GM12892 (cell line): ENCODE results near the gene CALCOCO1.

Source experiments
- DNase-seq: peaks from one replicate; pipeline ENCODE4 v3.0.0; 2011; ENCODE audit not compliant: insufficient read length
- FAIRE-seq: peaks from 2 replicates; lab custom pipeline; 2011; peaks lifted over from hg19 to GRCh38; lab: Jason Lieb, UNC
- POLR2A ChIP-seq: IDR thresholded peaks from 2 replicates; pipeline ENCODE4 v1.6.1; 2011; ENCODE audit warnings: low read depth, low read length, control low read depth
- POLR2AphosphoS5 ChIP-seq: IDR thresholded peaks from 2 replicates; pipeline ENCODE4 v1.6.1; 2011; ENCODE audit warnings: low read depth, low read length, control low read depth
- TAF1 ChIP-seq: IDR thresholded peaks from 2 replicates; pipeline ENCODE4 v1.6.1; 2011; ENCODE audit warnings: low read depth, mild to moderate bottlenecking, control low read depth, low read length, borderline replicate concordance

CALCOCO1 gene

DNA sequence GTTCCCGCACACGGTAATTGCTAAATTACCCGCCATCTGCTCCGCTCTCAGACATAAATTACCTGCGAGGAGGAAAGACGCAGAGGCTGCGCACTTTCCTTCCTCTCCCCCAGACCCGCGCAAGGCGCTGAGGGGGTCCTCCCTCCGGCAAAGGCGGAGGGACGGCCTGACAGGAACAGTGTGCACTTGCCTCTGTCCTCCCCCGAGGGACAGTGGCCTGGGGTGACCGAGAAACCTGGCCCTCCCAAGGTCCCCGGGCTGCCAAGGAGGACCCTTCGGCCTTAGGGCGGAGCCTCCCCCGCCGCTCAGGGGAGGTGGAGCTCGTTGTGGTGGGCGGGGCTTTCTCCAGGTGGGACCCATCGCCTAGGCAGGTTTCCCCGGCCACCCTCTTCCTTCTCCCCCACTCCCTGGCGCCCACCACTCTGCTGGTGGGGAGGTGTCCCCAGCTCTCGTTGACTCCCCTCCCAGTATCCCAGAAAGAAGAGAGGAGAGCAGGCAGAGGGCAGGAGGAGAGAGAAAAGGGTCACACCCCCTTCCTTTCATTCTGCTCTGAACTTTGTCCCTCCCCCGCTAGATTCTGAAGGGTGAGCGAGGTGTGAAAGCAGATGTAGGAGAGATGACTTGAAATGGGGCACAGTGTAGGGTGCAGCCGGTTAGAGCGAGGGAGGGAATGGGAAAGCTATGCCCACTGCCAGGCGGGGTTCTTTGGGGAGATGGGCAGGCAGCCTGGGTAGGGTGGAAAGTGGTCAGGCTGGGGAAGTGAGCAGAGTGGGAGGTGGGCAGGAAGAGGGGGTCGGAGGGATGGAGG is 11.4 kb upstream of the CALCOCO1 start:
- FAIRE-seq (no peak), DNase-seq (no peak)
- no peak for TF ChIP-seq POLR2A
- TF ChIP-seq POLR2AphosphoS5: no peak

DNA sequence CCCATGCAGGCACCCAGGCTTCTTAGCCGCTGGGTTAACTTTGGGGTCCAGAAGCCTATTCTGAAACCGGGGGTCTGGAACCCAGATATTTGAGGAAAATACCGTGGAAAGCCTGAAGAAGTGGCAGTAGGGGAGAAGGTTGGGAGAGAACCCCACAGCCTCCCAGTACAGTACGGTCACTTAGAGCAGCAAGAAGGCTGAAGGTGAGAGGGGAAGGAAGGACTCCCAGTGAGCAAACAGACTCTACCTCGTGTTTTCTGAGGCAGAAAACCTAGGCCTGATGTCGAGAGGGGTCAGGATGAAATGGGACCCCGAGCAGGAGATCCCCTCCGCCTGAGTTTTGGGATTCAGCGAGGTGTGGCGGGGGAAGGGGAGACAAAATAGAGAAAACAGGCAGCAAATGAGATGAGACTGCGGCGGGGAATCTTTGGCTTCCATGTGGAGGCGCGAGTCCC is 10.7 kb upstream of the CALCOCO1 start:
- TF ChIP-seq TAF1: no peak
- TF ChIP-seq POLR2A: no peak
- no peak for TF ChIP-seq POLR2AphosphoS5
- DNase-seq (no peak), FAIRE-seq (no peak)

DNA sequence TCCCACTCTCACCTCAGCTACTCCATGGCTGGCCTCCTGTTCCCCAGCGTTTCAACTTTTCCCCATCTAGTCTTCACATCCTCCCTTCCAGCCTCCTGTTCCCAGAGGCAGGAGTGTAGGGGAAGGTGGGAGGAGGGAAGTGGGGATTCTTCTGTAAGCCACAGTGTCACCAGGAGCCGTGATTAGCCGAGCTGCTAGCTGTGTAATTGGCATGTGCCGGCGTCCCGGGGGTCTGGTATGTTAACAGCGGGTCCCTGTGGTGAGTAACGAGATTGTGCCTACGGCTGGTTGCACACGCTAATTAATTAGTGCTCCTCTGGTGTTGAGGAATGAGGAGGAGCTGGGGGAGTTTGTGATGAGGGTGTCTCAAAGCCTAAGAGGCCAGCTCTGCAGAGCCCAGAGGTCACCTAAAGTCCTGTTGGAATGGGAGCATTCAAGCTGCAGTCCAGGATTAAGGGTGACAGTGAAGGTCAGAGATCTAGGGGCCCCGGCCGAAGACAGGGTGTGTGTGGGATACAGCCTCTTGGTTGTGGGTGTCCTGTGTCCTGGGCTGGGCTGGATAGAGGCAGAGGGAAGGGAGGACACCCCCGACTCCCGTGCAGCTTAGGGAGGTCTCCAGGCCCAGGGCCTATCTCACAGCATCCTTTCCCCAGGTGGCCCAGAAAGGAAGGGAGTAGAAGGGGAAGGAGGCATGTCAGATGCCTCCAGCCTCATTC is 10.0 kb upstream of the CALCOCO1 start:
- DNase-seq (no peak), FAIRE-seq (no peak)
- no peak for TF ChIP-seq POLR2AphosphoS5
- TF ChIP-seq POLR2A: no peak
- TF ChIP-seq TAF1: no peak

DNA sequence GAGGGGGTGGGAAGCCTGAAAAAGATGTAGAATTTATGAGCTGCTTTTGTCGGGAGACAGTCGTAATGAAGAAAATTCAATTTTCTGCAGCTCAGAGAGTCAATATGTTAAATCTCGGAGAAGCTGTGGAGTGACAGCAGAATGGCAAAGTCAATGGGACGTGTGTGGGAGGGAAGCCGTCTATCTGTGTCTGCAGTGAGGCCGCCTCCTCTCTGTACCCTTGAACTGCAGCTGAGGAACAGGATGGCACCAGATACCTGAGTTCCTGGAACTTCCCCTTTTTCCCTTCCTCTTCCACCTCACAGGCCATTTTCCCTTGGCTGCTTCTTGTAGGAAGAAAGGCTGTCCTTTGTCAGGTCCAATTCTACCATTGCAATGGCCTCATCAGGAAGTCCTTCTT is 9.3 kb upstream of the CALCOCO1 start:
- FAIRE-seq: no peak
- DNase-seq: no peak
- TF ChIP-seq TAF1 (no peak), POLR2AphosphoS5 (no peak), POLR2A (no peak)

DNA sequence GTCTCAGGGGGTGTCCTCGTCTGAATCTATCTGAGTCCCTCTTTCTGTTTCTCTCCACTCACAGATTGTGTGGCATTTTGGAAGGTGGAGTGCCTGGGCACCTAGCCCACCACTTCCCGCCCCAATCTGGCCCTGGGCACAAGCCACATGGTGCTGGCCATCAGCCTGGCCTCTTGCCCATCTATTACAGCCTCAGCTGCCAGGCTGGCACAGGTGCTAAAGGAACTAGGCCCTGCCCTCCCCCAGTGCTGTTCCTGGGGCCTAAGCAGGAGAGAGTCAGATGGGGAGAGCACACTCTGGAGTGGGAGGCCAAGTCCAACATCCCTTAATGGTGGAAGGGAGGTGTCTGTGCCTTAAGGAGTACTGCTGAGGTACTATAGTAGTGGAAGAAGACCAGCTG is 8.3 kb upstream of the CALCOCO1 start:
- FAIRE-seq (no peak), DNase-seq (no peak)
- TF ChIP-seq TAF1 (no peak), POLR2AphosphoS5 (no peak), POLR2A (no peak)

DNA sequence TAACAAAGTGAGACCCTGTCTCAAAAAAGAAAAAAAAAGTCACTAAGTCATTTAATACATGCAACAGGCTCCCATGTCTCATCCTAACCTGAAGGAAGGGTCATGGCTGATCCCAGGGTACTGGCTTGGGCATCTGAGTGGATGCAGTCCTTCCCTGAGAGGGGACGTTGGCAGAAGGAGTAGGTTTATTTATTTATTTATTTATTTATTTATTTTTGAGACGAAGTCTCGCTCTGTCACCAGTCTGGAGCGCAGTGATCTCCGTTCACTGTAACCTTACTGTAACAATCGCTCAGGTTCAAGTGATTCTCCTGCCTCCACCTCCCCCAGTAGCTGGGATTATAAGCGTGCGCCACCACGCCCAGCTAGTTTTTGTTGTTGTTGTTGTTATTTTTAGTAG is 7.2 kb upstream of the CALCOCO1 start:
- DNase-seq (no peak), FAIRE-seq (no peak)

DNA sequence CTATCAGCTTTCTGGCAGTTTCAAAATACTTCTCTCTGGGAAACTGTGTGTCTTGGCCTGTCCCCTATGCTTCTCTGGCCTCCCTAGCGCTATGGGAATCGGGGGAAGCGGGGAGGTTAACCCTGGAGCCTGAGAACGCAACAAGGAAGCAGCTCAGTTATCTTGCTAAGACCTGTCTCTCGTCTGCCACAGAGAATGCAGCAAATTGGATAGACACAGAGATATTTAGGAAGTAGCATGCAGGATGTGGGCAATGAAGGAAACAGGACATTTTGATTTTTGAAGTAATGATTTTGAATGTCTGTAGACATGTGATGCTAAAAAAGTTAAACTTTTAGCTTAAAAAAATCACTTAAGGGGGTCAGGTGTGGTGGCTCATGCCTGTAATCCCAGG is 6.6 kb upstream of the CALCOCO1 start:
- FAIRE-seq (no peak), DNase-seq (no peak)
- no peak for TF ChIP-seq TAF1
- TF ChIP-seq POLR2A: no peak
- no peak for TF ChIP-seq POLR2AphosphoS5

More for the DNA sequence above, 7.2 kb upstream of the CALCOCO1 start:
- TF ChIP-seq TAF1 (no peak), POLR2A (no peak), POLR2AphosphoS5 (no peak)

DNA sequence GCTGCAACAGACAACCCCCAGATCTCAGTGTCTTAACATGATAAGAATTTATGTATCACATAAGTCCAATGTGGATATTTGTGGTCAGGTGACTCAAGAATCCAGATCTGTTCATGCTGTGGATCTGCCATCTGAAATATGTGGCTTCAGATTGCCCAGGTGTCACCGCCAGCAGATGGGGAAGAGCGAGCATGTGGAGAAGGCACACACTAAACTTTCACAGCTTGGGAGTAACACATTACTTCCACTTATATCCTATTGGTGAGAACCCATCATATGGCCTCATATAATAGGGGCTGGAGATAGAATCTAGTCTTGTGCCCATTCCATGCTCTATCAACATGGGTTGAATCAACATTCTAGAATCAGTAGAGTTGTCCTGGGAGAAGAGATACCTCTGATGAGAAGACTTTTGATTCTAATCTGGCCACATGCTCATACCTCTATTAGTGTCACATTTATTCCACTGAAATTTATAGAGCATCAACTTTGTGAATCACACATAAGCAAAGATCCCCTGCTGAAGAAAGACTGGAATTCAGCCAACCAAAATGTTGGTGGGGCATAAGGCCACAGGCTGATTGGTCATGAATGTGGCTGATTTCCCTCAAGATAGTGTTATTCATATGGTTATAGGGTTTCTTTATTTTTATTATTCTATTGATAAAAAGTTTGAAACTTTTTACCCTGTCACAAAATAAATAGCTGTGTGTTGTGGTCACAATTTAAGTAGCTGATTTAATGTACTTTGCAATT is 6.0 kb upstream of the CALCOCO1 start:
- FAIRE-seq: no peak
- no peak for DNase-seq
- TF ChIP-seq POLR2A: no peak
- no peak for TF ChIP-seq TAF1
- TF ChIP-seq POLR2AphosphoS5: no peak

DNA sequence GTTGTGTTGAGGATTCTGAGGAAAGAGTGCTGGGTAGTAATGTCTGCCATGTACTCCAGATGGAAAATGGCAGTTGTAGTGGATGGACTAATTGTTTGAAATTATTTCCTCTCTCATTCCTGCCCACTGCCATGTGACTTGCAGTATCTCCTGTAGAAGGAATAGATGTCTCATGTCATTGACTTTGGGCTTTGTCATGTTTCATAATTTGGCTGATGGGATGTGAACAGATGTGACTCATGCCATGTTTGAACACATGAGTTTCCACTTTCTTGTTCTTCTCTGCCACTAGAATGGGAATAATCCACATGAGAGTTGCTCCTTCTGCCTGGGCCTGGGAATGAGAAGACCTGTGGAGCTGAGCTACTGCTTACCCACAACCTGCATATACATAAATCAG is 2.4 kb upstream of the CALCOCO1 start:
- DNase-seq (no peak), FAIRE-seq (no peak)
- TF ChIP-seq POLR2AphosphoS5 (no peak), TAF1 (no peak), POLR2A (no peak)

DNA sequence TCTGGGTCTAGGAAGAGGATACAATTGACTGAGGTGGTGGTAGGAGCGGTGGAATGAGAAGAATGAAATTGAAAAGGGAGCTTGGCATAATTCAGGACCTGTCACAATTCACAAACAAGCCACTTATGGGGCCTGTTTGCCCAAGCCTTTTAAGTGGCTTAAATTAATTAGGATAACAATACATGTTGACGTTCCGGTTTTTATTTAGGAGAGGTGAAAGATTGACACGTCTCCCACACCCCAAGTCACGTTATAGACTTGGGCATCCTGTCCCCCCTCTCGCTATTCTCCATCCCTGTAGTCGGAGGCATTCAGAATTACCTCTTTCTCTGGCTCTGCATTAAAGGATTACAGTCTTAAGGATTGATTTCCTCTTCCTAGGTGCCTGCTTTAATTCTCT is 954 bp upstream of the CALCOCO1 start:
- FAIRE-seq: no peak
- no peak for DNase-seq
- TF ChIP-seq POLR2AphosphoS5: no peak
- TF ChIP-seq POLR2A: no peak
- no peak for TF ChIP-seq TAF1

DNA sequence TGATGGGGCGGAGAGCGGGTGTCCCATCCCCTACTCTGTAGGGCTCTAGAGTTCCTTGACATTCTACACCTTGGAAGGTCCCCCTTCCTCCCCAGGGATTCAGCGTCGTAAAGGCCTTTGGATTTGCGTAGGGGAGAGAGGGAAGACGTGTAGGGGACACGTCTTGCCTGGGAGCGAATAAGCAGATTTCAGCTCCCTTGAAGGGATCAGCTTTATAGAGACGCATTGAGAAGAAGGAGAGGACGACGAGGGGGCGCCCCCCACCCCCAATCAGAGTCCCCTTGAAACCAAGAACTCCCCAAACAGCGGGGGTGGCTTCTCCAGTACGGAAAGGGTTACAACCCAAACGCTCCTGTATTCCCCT is 324 bp downstream of the CALCOCO1 start:
- DNase-seq (no peak), FAIRE-seq (no peak)
- TF ChIP-seq TAF1: no peak
- TF ChIP-seq POLR2AphosphoS5: no peak
- TF ChIP-seq POLR2A: no peak

DNA sequence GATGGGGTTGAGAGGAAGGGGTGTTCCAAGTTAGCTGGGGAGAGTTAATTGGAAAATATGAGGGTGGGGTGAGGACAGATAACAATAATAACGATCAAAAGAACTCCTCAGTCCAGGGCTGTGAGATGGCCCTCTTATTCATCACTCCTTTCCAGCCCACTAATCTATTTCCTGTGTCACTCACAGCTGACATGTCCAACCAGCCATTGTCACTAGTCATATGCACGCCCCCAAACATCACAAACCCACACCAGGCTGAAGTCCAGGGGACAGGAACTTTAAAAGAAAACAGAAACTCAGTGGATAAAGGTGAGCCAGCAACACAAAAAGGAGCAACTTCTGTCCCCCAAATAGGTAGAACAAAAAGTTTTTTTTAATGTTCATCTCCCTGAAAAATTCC is 911 bp downstream of the CALCOCO1 start:
- no peak for FAIRE-seq
- DNase-seq: no peak
- TF ChIP-seq POLR2AphosphoS5 (no peak), TAF1 (no peak), POLR2A (no peak)

DNA sequence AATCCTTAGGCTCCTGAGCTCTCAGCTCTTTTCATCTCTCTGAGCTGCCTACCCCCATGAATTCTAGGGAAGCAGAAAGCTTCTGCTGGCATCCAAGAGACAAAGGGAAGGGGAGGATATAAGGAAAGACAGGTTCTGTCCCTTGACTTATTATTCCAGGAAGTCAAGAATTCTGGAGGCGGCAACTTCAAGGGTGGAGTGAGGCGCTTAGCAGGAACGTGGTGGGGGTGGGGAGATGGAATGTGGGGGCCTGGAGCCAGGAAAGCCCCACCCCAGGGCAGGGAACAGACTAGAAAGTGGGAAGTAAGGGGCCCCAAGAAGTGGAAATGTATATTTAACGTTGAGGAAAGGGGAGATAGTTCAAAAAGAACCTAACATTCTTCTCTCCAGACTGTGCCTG is 1.4 kb downstream of the CALCOCO1 start:
- TF ChIP-seq TAF1 (no peak), POLR2AphosphoS5 (no peak), POLR2A (no peak)
- FAIRE-seq (no peak), DNase-seq (no peak)
